Adipocyte (in vitro differentiated cells): Measurements from ENCODE around the gene MRM2.

Experiments
- DNase-seq: peaks from one replicate; pipeline ENCODE4 v3.0.0-alpha.2; 2015; ENCODE audit warnings: low read depth
- H3K27me3 ChIP-seq: replicated peaks from 2 replicates; pipeline ENCODE4 v1.7.0; 2013; ENCODE audit warnings: mild to moderate bottlenecking, low read length, moderate library complexity; ENCODE audit not compliant: control insufficient read depth, insufficient read depth
- H3K36me3 ChIP-seq: 2 replicates; pipeline ENCODE4 v1.7.0; 2013; ENCODE audit warnings: low read length, mild to moderate bottlenecking, moderate library complexity; ENCODE audit not compliant: control insufficient read depth, insufficient read depth, severe bottlenecking
- H3K4me1 ChIP-seq: 2 replicates; pipeline ENCODE4 v1.7.0; 2013; ENCODE audit warnings: mild to moderate bottlenecking, low read length, moderate library complexity; ENCODE audit not compliant: control insufficient read depth, insufficient read depth
- H3K4me3 ChIP-seq: 2 replicates; pipeline ENCODE4 v1.7.0; 2013; ENCODE audit warnings: mild to moderate bottlenecking, low read length, moderate library complexity
- H3K9ac ChIP-seq: 2 replicates; pipeline ENCODE4 v1.7.0; 2013; ENCODE audit warnings: mild to moderate bottlenecking, low read length, moderate library complexity
- H3K9me3 ChIP-seq: 2 replicates; pipeline ENCODE4 v1.7.0; 2013; ENCODE audit warnings: mild to moderate bottlenecking, low read length, moderate library complexity; ENCODE audit not compliant: control insufficient read depth

The MRM2 gene

GRCh38 chr7:2244404-2244995 is 2.5 kb upstream of the MRM2 start:
- Histone ChIP-seq H3K36me3 (peaks cover 1% of the 10 kb centered on the region), H3K27me3 (no peaks in the 10 kb centered on the region), H3K4me1 (peaks cover 30% of the 10 kb centered on the region), H3K9ac (no peak overlapping the region), H3K9me3 (no peaks in the 10 kb centered on the region), H3K4me3 (no peak overlapping the region)
- DNase-seq = no peak

- Histone ChIP-seq H3K4me1 (peaks cover 19% of the 10 kb centered on the region), H3K4me3 (no peak overlapping the region), H3K9me3 (no peaks in the 10 kb centered on the region), H3K27me3 (no peaks in the 10 kb centered on the region), H3K36me3 (peaks cover 9% of the 10 kb centered on the region), H3K9ac (no peak overlapping the region)
- DNase-seq = no peak
Measured at GRCh38 chr7:2243458-2243857, 1.5 kb upstream of the MRM2 start.

- Histone ChIP-seq H3K4me3 (peak overlapping the region; percentile 94), H3K9me3 (no peaks in the 10 kb centered on the region), H3K27me3 (no peaks in the 10 kb centered on the region), H3K9ac (peak overlapping the region; percentile 92), H3K4me1 (peaks cover 16% of the 10 kb centered on the region), H3K36me3 (peaks cover 16% of the 10 kb centered on the region)
- peak; percentile 28 for DNase-seq
Measured at GRCh38 chr7:2242541-2243429, 780 bp upstream of the MRM2 start.

GRCh38 chr7:2239242-2239641 is 2.8 kb downstream of the MRM2 start:
- no peaks in the 10 kb centered on the region for H3K9me3 ChIP-seq
- no peaks in the 10 kb centered on the region for H3K27me3 ChIP-seq
- peaks cover 16% of the 10 kb centered on the region for H3K4me1 ChIP-seq
- H3K9ac ChIP-seq = no peak overlapping the region
- H3K4me3 ChIP-seq = no peak overlapping the region
- no peak for DNase-seq
- peaks cover 45% of the 10 kb centered on the region for H3K36me3 ChIP-seq

- Histone ChIP-seq H3K4me3 (no peak overlapping the region), H3K4me1 (peaks cover 14% of the 10 kb centered on the region), H3K9ac (no peak overlapping the region), H3K9me3 (no peaks in the 10 kb centered on the region), H3K27me3 (no peaks in the 10 kb centered on the region), H3K36me3 (peaks cover 48% of the 10 kb centered on the region)
- no peak for DNase-seq
Measured at GRCh38 chr7:2237109-2237602, 4.8 kb downstream of the MRM2 start.

GRCh38 chr7:2233926-2234325 is 8.1 kb downstream of the MRM2 start:
- Histone ChIP-seq H3K9ac (no peak overlapping the region), H3K4me3 (no peak overlapping the region), H3K9me3 (no peaks in the 10 kb centered on the region), H3K27me3 (no peaks in the 10 kb centered on the region), H3K4me1 (peaks cover 14% of the 10 kb centered on the region), H3K36me3 (peaks cover 45% of the 10 kb centered on the region)
- no peak for DNase-seq

GRCh38 chr7:2232766-2233520 is 9.1 kb downstream of the MRM2 start, which contains the start of gene MAD1L1:
MAD1L1 (minus strand) TSS chr7:2232945; CDS start chr7:2230133, 2,812 bp downstream.
- Histone ChIP-seq H3K4me3 (peak within 1 kb of the TSS; percentile 92), H3K9ac (peak within 1 kb of the TSS; percentile 88), H3K27me3 (no peaks in the 10 kb centered on the region), H3K36me3 (peaks cover 37% of the 10 kb centered on the region), H3K9me3 (no peaks in the 10 kb centered on the region), H3K4me1 (peaks cover 14% of the 10 kb centered on the region)
- peak; percentile 98 for DNase-seq

- H3K4me3 ChIP-seq = peak overlapping the region; percentile 92
- peaks cover 37% of the 10 kb centered on the region for H3K36me3 ChIP-seq
- H3K9me3 ChIP-seq = no peaks in the 10 kb centered on the region
- no peaks in the 10 kb centered on the region for H3K27me3 ChIP-seq
- peaks cover 14% of the 10 kb centered on the region for H3K4me1 ChIP-seq
- DNase-seq = peak; percentile 53
- peak overlapping the region; percentile 88 for H3K9ac ChIP-seq
Measured at GRCh38 chr7:2231992-2232765, 9.8 kb downstream of the MRM2 start.

GRCh38 chr7:2230882-2231281 is 11.1 kb downstream of the MRM2 start:
- no peak overlapping the region for H3K9ac ChIP-seq
- no peak overlapping the region for H3K4me3 ChIP-seq
- no peaks in the 10 kb centered on the region for H3K9me3 ChIP-seq
- no peak for DNase-seq
- peaks cover 30% of the 10 kb centered on the region for H3K36me3 ChIP-seq
- no peaks in the 10 kb centered on the region for H3K27me3 ChIP-seq
- H3K4me1 ChIP-seq = peaks cover 14% of the 10 kb centered on the region

GRCh38 chr7:2230226-2230625 is 11.8 kb downstream of the MRM2 start:
- Histone ChIP-seq H3K36me3 (peaks cover 32% of the 10 kb centered on the region), H3K4me3 (no peak overlapping the region), H3K9ac (no peak overlapping the region), H3K9me3 (no peaks in the 10 kb centered on the region), H3K4me1 (peaks cover 14% of the 10 kb centered on the region), H3K27me3 (no peaks in the 10 kb centered on the region)
- DNase-seq = no peak
